H1 (cell line): ENCODE results near the gene CAST. TPM values are rescaled to one million over a fixed set of nuclear protein-coding genes. Genes with fewer than 3 reads are reported as not detected.

Experiments used
- CTCF ChIA-PET: fragments of 300-600 bp; sonication (Branson Sonifier 250); formaldehyde crosslinking; loops from one replicate; lab custom pipeline; 2021; ENCODE audit not compliant: partially characterized antibody; lab: Charles Lee
- POLR2A ChIA-PET: fragments of 300-600 bp; sonication (Branson Sonifier 250); formaldehyde crosslinking; loops from one replicate; lab custom pipeline; 2021; ENCODE audit warnings: inconsistent platforms; ENCODE audit not compliant: partially characterized antibody; lab: Charles Lee
- DNase-seq, 2 experiments: peaks; one replicate each; pipeline versions ENCODE4 v3.0.0 to v3.0.0-alpha.2; 2010 to 2022; ENCODE audit warnings: low spot score in 2 of 2, low read depth in 1 of 2, mixed read lengths in 1 of 2
- FAIRE-seq: peaks from 2 replicates; lab custom pipeline; 2011; peaks lifted over from hg19 to GRCh38; lab: Jason Lieb, UNC
- H2AFZ ChIP-seq: 2 replicates; pipeline ENCODE4 v1.8.1; 2012; ENCODE audit warnings: low read length, inconsistent platforms
- H2AK5ac ChIP-seq: 2 replicates; pipeline ENCODE4 v1.6.1; 2013; ENCODE audit warnings: low read depth, low read length
- H2BK120ac ChIP-seq: replicated peaks from 2 replicates; pipeline ENCODE3; 2013; ENCODE audit warnings: low read depth, low read length, inconsistent platforms
- H2BK12ac ChIP-seq: 2 replicates; pipeline ENCODE4 v1.6.1; 2013; ENCODE audit warnings: low read depth, low read length
- H2BK15ac ChIP-seq: 2 replicates; pipeline ENCODE4 v1.6.1; 2013; ENCODE audit warnings: low read length
- H2BK20ac ChIP-seq: 2 replicates; pipeline ENCODE4 v1.6.1; 2013; ENCODE audit warnings: low read length
- H2BK5ac ChIP-seq: 2 replicates; pipeline ENCODE4 v1.6.1; 2013; ENCODE audit warnings: low read depth, low read length
- H3K14ac ChIP-seq: 2 replicates; pipeline ENCODE4 v1.6.1; 2013; ENCODE audit warnings: inconsistent platforms; ENCODE audit not compliant: insufficient read length
- H3K18ac ChIP-seq: 2 replicates; pipeline ENCODE4 v1.6.1; 2013; ENCODE audit warnings: low read length; ENCODE audit errors: extremely low read depth
- H3K23ac ChIP-seq: 2 replicates; pipeline ENCODE4 v1.6.1; 2013; ENCODE audit warnings: inconsistent platforms; ENCODE audit not compliant: insufficient read length
- H3K23me2 ChIP-seq: 2 replicates; pipeline ENCODE4 v1.6.1; 2013; ENCODE audit warnings: low read depth, low read length
- H3K27ac ChIP-seq: 2 replicates; pipeline ENCODE4 v1.6.1; 2011; ENCODE audit warnings: low read depth, low read length, inconsistent platforms
- H3K27me3 ChIP-seq, 4 experiments: replicated peaks in 1 of 4; 1 replicate in 1 of 4; 2 replicates in 3 of 4; pipeline versions ENCODE4 v1.6.1 to v1.8.1; 2011 to 2013; ENCODE audit warnings: low read length in 3 of 4, mild to moderate bottlenecking in 3 of 4, inconsistent platforms in 2 of 4, mixed read lengths in 2 of 4, moderate library complexity in 1 of 4; ENCODE audit not compliant: control insufficient read depth in 3 of 4, insufficient read depth in 3 of 4; ENCODE audit errors: extremely low read depth in 1 of 4
- H3K36me3 ChIP-seq, 4 experiments: 2 replicates each; pipeline versions ENCODE4 v1.6.1 to v1.8.1; 2011 to 2013; ENCODE audit warnings: mild to moderate bottlenecking in 4 of 4, low read length in 3 of 4, moderate library complexity in 2 of 4, control low read depth in 1 of 4, inconsistent platforms in 1 of 4; ENCODE audit not compliant: insufficient read depth in 4 of 4, control insufficient read depth in 2 of 4
- H3K4ac ChIP-seq: replicated peaks from 2 replicates; pipeline ENCODE3; 2013; ENCODE audit warnings: low read length, low read depth, mixed read lengths, inconsistent platforms; ENCODE audit not compliant: insufficient read length
- H3K4me1 ChIP-seq, 4 experiments: replicated peaks in 1 of 4; 1 replicate in 1 of 4; 2 replicates in 3 of 4; pipeline versions ENCODE4 v1.6.1 to v1.8.1; 2011 to 2013; ENCODE audit warnings: low read length in 3 of 4, inconsistent platforms in 2 of 4, mixed read lengths in 1 of 4; ENCODE audit not compliant: insufficient read depth in 4 of 4, control insufficient read depth in 3 of 4
- H3K4me2 ChIP-seq, 2 experiments: 2 replicates each; pipeline versions ENCODE4 v1.6.1 to v1.8.1; 2011 to 2013; ENCODE audit warnings: low read depth in 2 of 2, low read length in 2 of 2, control low read depth in 1 of 2, inconsistent platforms in 1 of 2, mild to moderate bottlenecking in 1 of 2; ENCODE audit not compliant: insufficient read depth in 1 of 2
- H3K4me3 ChIP-seq, 4 experiments: fragments of 200-600, 300-600 bp in 1 of 4; sonication (generic), shearing (Covaris generic), sonication (Bioruptor Twin) in 1 of 4; 2 replicates each; pipeline versions ENCODE4 v1.5.1 to v1.8.1; 2011 to 2016; ENCODE audit warnings: low read length in 4 of 4, low read depth in 3 of 4, control low read depth in 2 of 4, inconsistent platforms in 2 of 4, mild to moderate bottlenecking in 2 of 4, mixed read lengths in 1 of 4, moderate library complexity in 1 of 4; ENCODE audit not compliant: insufficient read depth in 2 of 4; ENCODE audit errors: extremely low read depth in 1 of 4
- H3K56ac ChIP-seq: replicated peaks from 2 replicates; pipeline ENCODE3; 2013; ENCODE audit warnings: low read depth, mild to moderate bottlenecking, mixed read lengths, low read length, inconsistent platforms; ENCODE audit not compliant: insufficient read length
- H3K79me1 ChIP-seq: 2 replicates; pipeline ENCODE4 v1.6.1; 2013; ENCODE audit warnings: low read depth, low read length, control low read depth
- H3K79me2 ChIP-seq, 2 experiments: 2 replicates each; pipeline versions ENCODE4 v1.6.1 to v1.8.1; 2012 to 2013; ENCODE audit warnings: low read length in 2 of 2, mild to moderate bottlenecking in 2 of 2, inconsistent platforms in 1 of 2; ENCODE audit not compliant: insufficient read depth in 2 of 2, control insufficient read depth in 1 of 2
- H3K9ac ChIP-seq, 4 experiments: replicated peaks in 1 of 4; 1 replicate in 1 of 4; 2 replicates in 3 of 4; pipeline versions ENCODE4 v1.6.1 to v1.8.1; 2011 to 2013; ENCODE audit warnings: low read depth in 3 of 4, low read length in 3 of 4, control low read depth in 2 of 4, mild to moderate bottlenecking in 2 of 4, moderate library complexity in 2 of 4, inconsistent platforms in 1 of 4; ENCODE audit errors: extremely low read depth in 1 of 4
- H3K9me3 ChIP-seq, 2 experiments: 2 replicates each; pipeline versions ENCODE4 v1.6.1 to v1.8.1; 2012 to 2013; ENCODE audit warnings: mild to moderate bottlenecking in 2 of 2, moderate library complexity in 2 of 2, control low read depth in 1 of 2, inconsistent platforms in 1 of 2, low read depth in 1 of 2, low read length in 1 of 2, mixed read lengths in 1 of 2; ENCODE audit not compliant: insufficient read depth in 2 of 2
- H4K20me1 ChIP-seq, 2 experiments: replicated peaks in 1 of 2; 2 replicates each; pipeline versions ENCODE3 to v1.8.1; 2011 to 2013; ENCODE audit warnings: inconsistent platforms in 2 of 2, low read length in 2 of 2, mild to moderate bottlenecking in 1 of 2; ENCODE audit not compliant: insufficient read depth in 2 of 2, control insufficient read depth in 1 of 2
- H4K5ac ChIP-seq: 2 replicates; pipeline ENCODE4 v1.6.1; 2013; ENCODE audit warnings: low read length, low read depth, mixed read lengths, inconsistent platforms; ENCODE audit not compliant: insufficient read length
- H4K8ac ChIP-seq: 2 replicates; pipeline ENCODE4 v1.8.0; 2013; ENCODE audit warnings: mild to moderate bottlenecking, moderate library complexity, low read length, inconsistent platforms; ENCODE audit not compliant: insufficient read depth; ENCODE audit errors: extremely low read depth
- H4K91ac ChIP-seq: replicated peaks from 2 replicates; pipeline ENCODE3; 2013; ENCODE audit warnings: low read length, mixed read lengths, inconsistent platforms; ENCODE audit not compliant: insufficient read length
- CBX8 ChIP-seq: fragments of 300-800, 300-1000 bp; sonication (generic); IDR thresholded peaks from 2 replicates; pipeline ENCODE4 v1.7.1; 2016; ENCODE audit warnings: low read depth, low read length, borderline replicate concordance
- CHD1 ChIP-seq: IDR thresholded peaks from 2 replicates; pipeline ENCODE4 v1.6.1; 2012; ENCODE audit warnings: low read depth, low read length, improper control_type of control experiment
- NRF1 ChIP-seq: IDR thresholded peaks from 2 replicates; pipeline ENCODE4 v1.6.1; 2011; ENCODE audit warnings: mild to moderate bottlenecking, low read depth, low read length, improper control_type of control experiment
- SIX5 ChIP-seq: IDR thresholded peaks from 2 replicates; pipeline ENCODE4 v1.6.1; 2011; ENCODE audit warnings: mild to moderate bottlenecking, low read depth, low read length
- TEAD4 ChIP-seq: IDR thresholded peaks from 2 replicates; pipeline ENCODE4 v1.6.1; 2012; ENCODE audit warnings: low read depth, low read length, inconsistent platforms, mixed read lengths
- WGBS, 2 experiments: shearing (Covaris generic) in 1 of 2; methylation state at CpG; one replicate each; pipeline versions ENCODE4 v1.1.6 to v1.1.7; 2013 to 2015; ENCODE audit warnings: low lambda C conversion rate in 2 of 2, mixed read lengths in 2 of 2, inconsistent platforms in 1 of 2, low coverage in 1 of 2, missing lambda C conversion rate in 1 of 2; ENCODE audit not compliant: insufficient replicate concordance in 2 of 2, insufficient coverage in 1 of 2, insufficient read length in 1 of 2; ENCODE audit errors: extremely low coverage in 1 of 2, missing lambda C conversion rate in 1 of 2; 5-methylcytosine and 5-hydroxymethylcytosine counted together
- polyA plus RNA-seq, 7 experiments: library from polyadenylated mRNA; depleted of rRNA in 3 of 7; stranded (reverse) in 5 of 7; unstranded in 2 of 7; fragments of >200 nt in 5 of 7; fragments of 200-250 nt in 2 of 7; gene quantifications; 1 replicate in 5 of 7; 2 replicates in 1 of 7; 4 replicates in 1 of 7; pipeline versions ENCODE4 v1.2.1 to v1.2.3, GENCODE V29; 2011 to 2013; ENCODE audit warnings: missing spikeins in 2 of 7, mixed read lengths in 2 of 7
- total RNA-seq: library from RNA; stranded (reverse); fragmentation: NEBNext Ultra II Directional; extraction: Animal tissue kit (Norgen Biotek cat#: 25700); gene quantifications from 2 replicates; pipeline ENCODE4 v1.2.1, GENCODE V29; 2021
- TF ChIP-seq, protein P1 (sequence below): IDR thresholded peaks from 2 replicates; pipeline ENCODE4 v1.6.1; 2012; ENCODE audit warnings: inconsistent platforms

The CAST gene
- total and polyA plus RNA-seq, 2 of the 8 experiments (the other 6 are each of a cell fraction or from before 2014, with no cell fraction given) = 9.0 to 48.2 TPM

DNA sequence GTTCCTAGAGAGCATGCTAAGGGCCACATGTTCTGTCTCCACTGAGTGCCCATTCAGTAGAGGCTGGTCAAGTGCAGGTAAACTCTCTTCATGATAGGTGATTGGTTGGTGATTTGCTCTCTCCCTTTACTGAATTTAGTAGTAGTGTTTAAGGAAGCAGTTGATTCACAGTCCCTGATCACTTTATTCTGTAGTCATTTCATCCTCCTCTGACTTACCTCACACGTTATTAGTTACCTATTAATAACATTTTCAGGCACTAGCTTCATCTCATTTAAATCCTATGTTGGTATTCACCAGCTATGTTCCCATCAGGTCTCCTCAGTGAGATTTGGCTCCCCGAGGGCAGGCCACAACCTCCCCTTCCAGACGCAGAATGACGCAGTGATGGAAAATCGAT lies 93.7 kb downstream of the CAST start:
- Histone ChIP-seq H3K4me2 (no peak overlapping the region), H3K23me2 (no peaks in the 10 kb centered on the region), H3K9me3 (no peaks in the 10 kb centered on the region), H4K8ac (no peak overlapping the region), H3K4me1 (no peaks in the 10 kb centered on the region), H4K5ac (no peak overlapping the region), H2BK20ac (no peak overlapping the region), H4K91ac (no peak overlapping the region), H3K79me2 (no peaks in the 10 kb centered on the region), H3K79me1 (no peaks in the 10 kb centered on the region), H2AK5ac (no peak overlapping the region), H3K18ac (no peak overlapping the region), H3K9ac (no peak overlapping the region), H3K4me3 (no peak overlapping the region), H3K23ac (no peak overlapping the region), H2BK12ac (no peak overlapping the region), H3K14ac (no peak overlapping the region), H4K20me1 (no peaks in the 10 kb centered on the region), H3K4ac (no peak overlapping the region), H2AFZ (no peak overlapping the region), H2BK15ac (no peak overlapping the region), H3K36me3 (peaks cover 0 to 2% (median 0%) of the 10 kb centered on the region in 4 experiments; a peak in 2 of 8 replicates), H2BK5ac (no peak overlapping the region), H3K27ac (no peak overlapping the region), H3K27me3 (no peaks in the 10 kb centered on the region), H3K56ac (no peak overlapping the region), H2BK120ac (no peak overlapping the region)
- no peak for FAIRE-seq
- POLR2A ChIA-PET = no interaction called here
- WGBS, 2 experiments = 91% methylated on average over 5 of the region's 5 CpGs; no CpG with 5 or more reads in 1 of the 2 experiments
- no peak for DNase-seq
- TF ChIP-seq CBX8 = no peak
- no peak for TF ChIP-seq SIX5
- TF ChIP-seq, protein P1, sequence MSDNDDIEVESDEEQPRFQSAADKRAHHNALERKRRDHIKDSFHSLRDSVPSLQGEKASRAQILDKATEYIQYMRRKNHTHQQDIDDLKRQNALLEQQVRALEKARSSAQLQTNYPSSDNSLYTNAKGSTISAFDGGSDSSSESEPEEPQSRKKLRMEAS = no peak
- TF ChIP-seq TEAD4 = no peak
- TF ChIP-seq NRF1 = no peak
- TF ChIP-seq CHD1 = no peak
- CTCF ChIA-PET = interaction anchor here (0.6 to 1.3 kb wide), 2 partner anchors 113 to 386 kb away, joined by 3 read pairs; no protein-coding TSS in a partner anchor
